GM12892 (cell line): Measurements from ENCODE around the gene ZNF619.

Source experiments
- POLR2A ChIP-seq: IDR thresholded peaks from 2 replicates; pipeline ENCODE4 v1.6.1; 2011; ENCODE audit warnings: low read depth, low read length, control low read depth
- POLR2AphosphoS5 ChIP-seq: IDR thresholded peaks from 2 replicates; pipeline ENCODE4 v1.6.1; 2011; ENCODE audit warnings: low read depth, low read length, control low read depth
- TAF1 ChIP-seq: IDR thresholded peaks from 2 replicates; pipeline ENCODE4 v1.6.1; 2011; ENCODE audit warnings: low read depth, mild to moderate bottlenecking, control low read depth, low read length, borderline replicate concordance

GRCh38 chr3:40461161-40461560, 15.8 kb upstream of the ZNF619 start:
- TF ChIP-seq POLR2A (no peak), POLR2AphosphoS5 (no peak), TAF1 (no peak)
